HG03432 (cell line): ENCODE measurements around the gene RNF4.
"Not testable (repeated sequence)": the region's sequence is repeated elsewhere in the genome, so short reads cannot be mapped to it uniquely, and the experiment has no call there.

Experiments
- ATAC-seq: cut with Tn5 transposase; IDR thresholded peaks from one replicate; pipeline ENCODE4 v1.9.1; 2021; ENCODE audit warnings: mild to moderate bottlenecking, moderate library complexity; ENCODE audit not compliant: unreplicated experiment

RNF4 gene

DNA sequence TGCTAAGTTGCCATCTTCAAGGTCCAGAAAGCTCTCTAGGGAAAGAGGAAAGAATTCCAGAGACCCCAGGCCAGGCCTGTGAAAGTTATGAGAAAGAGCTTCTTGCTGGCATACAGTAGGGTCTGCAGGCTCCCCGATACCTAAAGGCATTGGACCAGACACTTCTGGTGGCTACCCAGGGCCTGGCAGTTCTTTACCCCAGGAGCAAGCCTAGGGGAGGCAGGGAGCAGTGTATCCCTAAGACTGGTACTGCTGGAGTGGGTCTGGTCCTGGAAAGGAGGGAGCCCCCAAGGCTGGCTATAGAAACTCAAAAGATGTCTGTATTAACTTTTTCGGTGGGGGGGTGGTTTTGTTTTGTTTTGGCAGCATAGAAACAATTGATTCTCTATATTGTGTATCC is 47.7 kb downstream of the RNF4 start:
- ATAC-seq: no peak

DNA sequence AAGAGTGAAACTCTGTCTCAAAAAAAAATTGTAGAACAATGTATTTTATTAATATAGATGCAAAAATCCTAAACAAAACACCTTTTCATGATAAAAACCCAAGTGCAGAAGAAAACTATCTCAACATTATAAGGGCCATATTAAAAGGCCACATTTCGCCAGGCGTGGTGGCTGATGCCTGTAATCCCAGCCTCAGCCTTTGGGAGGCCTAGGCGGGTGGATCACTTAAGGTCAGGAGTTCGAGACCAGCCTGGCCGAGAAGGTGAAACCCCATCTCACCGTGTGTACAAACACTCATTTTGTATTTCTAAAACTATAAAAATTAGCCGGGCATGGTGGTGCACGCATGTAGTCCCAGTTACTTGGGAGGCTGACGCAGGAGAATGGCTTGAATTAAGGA is 57.7 kb downstream of the RNF4 start:
- ATAC-seq: no peak

DNA sequence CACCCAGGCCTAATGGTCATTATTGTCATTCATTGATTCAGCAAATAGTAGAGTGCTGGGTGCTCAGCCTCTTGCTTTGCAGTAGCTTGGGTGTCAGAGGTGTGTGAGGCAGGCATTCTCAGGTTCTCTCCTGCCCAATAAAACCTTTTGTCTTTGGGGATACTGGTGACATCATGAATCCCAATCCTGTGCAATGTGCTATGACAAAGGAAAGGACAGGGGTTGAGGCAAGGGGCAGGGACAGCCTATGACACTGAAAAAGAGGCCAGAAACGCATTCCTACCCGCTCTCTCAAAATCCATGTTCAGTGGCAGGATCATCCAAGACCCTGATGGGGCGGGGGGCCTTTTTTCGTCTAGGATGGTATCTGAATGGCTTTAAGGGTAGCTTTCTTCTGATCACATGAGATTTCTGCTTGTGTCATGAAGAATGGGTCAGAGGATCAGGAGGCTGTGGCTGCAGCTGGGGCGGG is 66.0 kb downstream of the RNF4 start:
- ATAC-seq: no peak

DNA sequence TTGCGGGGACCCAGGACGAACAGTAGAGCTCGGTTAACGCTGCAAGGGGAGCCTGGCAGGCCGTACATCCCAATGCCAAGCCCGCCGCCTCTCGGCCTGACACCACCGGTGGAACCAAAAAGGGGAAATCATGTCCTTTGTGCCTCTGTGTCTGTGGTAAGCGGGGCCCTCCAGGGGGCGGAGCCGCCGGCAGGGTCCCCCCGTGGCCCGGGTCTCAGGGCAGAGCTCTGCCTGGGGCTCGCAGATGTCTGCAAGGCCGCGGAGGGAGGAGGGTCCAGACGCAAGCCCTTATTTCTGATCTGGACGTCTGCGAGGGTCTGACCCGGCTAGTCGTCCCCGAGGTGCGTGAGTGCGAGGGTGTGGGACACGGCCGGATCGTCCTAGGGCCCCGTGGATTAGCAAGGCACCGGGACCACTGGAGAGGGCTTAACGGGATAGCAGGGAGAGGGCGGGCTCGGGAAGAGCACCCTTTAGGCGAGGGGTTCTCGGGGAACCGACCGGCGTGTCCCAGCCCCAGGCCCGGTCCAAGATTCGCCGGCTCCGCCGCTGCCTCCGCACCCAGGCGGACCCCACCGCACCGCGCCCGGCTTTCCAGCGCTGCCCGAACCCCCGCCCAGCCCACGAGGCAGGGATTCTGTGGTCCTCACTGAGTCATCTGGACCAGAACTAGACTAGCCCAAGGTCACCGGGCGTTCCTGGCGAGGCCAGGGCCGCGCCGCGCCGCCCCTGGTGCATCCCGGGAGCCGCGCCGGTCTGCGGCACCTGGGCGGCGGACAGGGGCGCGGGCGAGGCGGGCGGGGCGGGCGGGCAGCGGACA is 66.7 kb downstream of the RNF4 start:
- ATAC-seq: peak; percentile 11

DNA sequence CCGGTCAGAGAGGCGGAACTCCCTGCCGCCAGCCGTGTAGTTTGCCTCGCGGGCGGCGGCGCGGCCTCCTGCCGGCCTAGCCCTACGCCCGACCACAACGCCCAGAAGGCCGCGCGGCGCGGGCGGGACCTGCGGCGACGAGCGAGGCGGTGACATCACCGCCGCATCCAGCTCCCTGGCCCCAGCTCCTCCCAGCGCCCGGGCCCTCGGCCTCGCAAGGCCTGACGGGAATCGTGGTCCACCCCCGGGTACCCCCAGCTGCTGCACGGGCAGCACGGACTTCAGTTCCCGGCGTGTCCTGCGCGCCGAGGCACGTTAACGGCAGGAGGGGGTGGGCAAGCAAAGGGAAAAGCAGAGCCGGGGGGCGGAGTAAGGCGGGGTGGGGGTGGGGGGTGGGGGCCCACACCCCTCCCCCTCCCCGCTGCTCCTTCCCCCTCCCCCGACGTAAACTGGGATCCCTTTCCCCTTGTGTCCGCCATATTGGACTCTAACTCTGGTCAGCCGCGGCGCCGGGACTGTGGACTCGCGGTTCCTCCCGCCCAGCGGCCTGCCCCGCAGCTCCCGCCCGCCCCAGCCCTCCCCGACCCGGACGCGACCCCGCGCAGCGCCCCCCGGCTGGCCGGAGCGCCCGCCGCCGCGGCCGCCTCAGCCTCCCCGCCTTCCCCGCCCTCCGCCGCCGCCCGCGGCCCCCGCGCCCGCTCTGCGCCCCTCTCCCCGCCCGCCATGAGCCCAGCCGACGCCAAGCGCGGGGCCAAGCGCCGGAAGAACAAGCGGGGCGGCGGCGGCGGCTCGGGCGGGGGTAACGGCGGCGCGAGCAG is 67.5 kb downstream of the RNF4 start, which contains the start of gene FAM193A:
FAM193A (plus strand) TSS at position 455 of the 818 bp plus-strand sequence; CDS start at position 724, 269 bp downstream.
- ATAC-seq: peak; percentile 86

DNA sequence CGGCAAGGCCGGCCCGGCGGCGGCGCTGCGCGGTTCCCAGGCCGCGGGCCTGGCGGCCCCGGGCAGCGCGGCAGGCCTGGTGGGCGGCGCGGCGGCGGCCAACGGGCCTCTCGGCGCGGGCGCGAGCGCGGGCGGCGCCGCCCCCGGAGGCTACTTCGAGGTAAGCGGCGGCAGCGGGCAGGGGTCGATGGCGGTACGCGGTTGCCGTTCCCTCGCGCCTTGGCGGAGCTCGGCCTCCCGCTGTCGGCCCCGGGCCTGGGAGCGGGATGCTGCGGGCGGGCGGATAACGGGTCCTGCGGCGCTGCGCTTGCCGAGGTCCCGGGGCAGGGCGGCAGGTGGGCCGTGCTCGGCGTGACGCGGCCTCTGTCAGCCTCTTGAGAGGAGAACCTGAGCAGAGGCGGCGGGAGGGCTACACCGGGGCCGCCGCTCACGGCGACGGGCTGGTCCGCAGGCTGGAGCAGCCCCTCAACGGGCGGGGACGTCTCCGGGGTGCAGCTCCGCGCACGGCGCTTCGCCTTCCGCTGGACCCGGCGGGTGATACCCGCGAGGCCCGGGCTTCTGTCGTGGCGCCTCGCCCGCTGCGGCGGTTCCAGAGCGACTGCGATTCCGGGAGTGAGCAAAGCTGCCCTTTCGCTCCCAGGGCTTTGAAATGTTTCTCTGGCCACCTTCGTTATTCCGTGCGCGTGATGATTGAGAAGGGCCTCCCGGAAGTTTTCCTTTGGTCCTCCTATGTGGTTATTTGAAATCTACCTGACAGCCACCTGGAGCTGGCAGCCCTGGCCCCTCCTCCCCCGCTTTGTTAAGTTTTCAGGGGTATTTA is 68.3 kb downstream of the RNF4 start:
- peak; percentile 24 for ATAC-seq

DNA sequence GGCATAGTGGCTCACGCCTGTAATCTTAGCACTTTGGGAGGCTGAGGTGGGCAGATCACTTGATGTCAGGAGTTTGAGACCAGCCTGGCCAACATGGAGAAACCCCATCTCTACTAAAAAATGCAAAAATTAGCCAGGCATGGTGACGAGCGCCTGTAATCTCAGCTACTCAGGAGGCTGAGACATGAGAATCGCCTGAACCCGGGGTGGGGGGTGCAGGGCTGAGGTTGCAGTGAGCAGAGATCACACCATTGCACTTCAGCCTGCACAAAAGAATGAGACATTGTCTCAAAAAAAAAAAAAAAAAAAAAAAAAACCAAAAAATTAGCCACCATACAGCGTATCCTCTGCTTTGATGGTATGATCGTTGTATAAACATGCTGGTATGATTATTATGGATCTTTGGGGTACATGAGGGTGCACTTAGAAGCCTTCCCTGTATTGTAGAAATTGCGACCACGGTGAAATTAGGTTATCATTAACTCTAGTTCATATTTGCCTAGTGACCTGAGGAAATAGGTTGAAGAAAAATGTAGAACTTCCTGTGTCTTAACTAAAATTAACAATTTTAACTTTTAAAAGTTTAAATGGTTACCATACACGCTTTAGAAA is 74.8 kb downstream of the RNF4 start:
- not testable (repeated sequence) for ATAC-seq

DNA sequence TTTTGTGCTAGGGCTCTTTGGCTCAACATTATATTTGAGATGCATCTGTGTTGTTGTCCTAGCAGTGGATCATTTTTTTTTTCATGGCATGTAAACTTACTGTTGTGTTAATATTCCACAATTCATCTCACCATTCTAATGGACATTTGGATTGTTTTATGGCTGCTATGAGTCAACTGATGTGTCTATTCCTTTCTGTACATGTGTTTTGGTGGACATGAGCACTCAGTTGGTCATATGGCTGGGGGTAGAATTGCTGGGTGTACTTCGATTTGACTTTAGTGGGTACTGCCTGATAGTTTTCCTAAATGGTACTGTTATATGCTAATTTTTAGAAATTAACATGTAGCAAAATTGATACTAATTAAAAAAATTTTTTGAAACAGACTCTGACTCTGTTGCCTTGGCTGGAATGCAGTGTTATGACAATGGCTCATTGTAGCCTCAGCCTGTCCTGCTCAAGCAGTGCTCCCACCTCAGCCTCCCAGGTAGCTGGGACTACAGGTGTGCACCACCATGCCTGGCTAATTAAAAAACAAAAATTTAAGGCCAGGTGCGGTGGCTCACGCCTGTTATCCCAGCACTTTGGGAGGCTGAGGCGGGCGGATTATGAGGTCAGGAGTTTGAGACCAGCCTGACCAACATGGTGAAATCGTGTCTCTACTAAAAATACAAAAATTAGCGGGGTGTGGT is 76.6 kb downstream of the RNF4 start:
- no peak for ATAC-seq

DNA sequence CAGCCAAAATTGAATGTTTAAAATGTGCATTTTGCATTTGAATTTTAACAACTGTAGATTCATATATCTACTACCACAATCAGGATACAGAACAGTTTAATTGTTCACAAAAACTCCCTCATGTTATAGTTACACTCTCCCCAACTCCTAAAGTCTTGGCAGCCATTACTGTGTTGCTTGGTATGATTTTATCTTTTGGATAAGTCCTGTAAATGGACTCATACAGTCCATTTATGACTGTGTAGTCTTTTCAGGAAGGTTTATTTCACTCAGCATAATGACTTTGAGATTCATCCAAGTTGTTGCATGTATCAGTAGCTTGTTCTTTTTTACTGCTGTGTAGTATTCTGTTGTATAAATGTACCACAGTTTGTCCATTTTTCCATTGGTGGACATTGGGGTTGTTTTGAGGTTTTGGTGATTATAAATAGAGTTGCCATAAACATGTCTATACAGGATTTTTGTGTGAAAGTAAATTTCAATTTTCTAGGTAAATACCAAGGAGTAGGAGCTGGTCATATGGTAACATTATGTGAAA is 77.4 kb downstream of the RNF4 start:
- ATAC-seq: no peak

DNA sequence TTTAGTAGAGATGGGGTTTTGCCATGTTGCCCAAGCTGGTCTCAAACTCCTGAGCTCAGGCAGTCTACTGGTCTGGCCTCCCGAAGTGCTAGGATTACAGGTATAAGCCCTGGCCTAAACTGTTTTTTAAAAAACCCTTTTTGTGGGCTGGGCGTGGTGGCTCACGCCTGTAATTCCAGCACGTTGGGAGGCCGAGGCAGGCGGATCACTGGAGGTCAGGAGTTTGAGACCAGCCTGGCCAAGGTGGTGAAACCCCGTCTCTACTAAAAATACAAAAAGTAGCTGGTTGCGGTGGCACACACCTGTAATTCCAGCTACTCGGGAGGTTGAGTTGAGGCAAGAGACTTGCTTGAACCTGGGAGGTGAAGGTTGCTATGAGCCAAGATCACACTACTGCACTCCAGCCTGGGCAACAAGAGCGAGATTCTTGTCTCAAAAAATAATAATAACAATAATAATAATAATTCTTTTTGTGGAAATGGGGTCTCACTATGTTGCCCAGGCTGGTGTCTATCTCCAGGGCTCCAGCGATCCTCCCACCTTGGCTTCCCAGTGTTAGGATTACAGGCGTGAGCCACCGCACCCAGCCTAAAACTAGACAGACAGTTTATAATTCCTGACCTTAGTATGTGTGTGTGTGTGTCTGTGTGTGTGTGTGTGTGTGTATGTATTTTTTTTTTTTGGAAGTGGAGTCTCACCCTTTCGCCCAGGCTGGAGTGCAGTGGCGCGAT is 78.2 kb downstream of the RNF4 start:
- not testable (repeated sequence) for ATAC-seq

DNA sequence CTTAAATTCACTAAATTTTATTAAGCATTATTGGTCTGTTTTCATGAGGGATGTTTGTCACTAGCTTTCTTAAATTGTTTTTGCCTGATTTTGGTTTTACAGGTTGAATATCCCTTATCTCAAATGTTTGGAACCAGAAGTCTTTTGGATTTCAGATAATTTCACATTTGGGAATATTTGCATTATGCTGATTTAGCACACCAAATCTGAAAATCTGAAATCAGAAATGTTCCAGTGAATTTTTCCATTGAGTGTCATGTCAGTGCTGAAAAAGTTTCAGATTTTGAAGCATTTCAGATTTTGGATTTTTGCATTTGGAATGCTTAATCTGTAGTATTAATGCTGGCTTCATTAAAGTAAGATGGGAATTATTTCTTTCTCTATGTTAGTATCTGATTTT is 82.2 kb downstream of the RNF4 start:
- no peak for ATAC-seq

DNA sequence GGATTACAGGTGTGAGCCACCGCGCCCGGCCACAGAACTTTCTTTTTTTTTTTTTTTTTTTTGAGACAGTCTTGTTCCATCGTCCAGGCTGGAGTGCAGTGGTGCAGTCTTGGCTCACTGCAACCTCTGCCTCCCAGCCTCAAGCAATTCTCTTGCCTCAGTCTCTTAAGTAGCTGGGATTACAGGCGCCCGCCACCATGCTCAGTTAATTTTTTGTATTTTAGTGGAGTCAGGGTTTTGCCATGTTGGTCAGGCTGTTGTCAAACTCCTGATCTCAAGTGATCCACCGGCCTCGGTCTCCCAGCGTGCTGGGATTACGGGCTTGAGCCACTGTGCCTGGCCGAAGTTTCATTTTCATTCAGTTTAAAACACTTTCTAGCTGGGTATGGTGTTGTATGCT is 83.9 kb downstream of the RNF4 start:
- ATAC-seq: no peak

DNA sequence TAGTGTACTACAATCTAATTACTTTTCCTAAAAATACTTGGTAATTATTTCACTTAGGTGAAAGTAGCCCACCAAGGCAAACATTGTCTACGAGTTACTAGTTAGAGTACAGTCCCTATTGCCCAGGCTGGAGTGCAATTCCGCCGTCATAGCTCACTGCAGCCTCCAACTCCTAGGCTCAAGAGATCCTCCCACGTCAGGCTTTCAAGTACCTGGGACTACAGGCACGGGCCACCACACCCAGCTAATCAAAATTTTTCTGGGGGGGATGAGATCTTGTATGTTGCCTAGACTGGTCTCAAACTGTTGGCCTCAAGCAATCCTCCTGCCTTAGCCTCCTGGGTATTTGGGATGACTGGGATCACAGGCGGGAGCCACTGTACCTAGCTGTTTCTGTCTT is 89.4 kb downstream of the RNF4 start:
- ATAC-seq: no peak

DNA sequence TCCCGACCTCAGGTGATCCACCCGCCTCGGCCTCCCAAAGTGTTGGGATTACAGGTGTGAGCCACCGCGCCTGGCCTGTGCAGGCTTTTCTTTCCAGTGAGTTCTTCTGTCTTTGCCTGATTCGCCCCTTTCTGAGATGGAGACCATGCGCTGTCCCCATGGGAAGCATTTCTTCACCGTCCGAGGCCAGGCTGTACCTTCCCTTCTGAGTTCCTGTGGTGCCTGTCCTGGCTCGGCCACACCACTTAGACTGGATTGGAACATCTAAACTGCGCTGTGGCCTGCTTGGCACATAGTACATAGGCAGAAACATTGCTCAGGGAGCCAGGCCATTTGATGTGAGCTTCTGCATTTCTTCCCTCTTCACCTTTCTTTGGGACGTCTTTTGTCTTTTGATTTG is 91.3 kb downstream of the RNF4 start:
- ATAC-seq: no peak
